ENCODE measurements around the gene TBC1D25.

- no peak for TF ChIP-seq CTCF (IDR thresholded peaks at IDR 0.05; ENCODE audit: low read depth, low read length, missing input control)
- TF ChIP-seq SP1 (IDR thresholded peaks at IDR 0.05): no peak
- no peak for TF ChIP-seq GABPA (IDR thresholded peaks at IDR 0.05 in 1 of 2, conservative IDR thresholded peaks at IDR 0.05 in 1 of 2)
Measured at GRCh38 chrX:48580662-48581061, 41.1 kb downstream of the TBC1D25 start.

Measured in liver (tissue), 3 donors.